Measurements from ENCODE around the gene MYL7.

MYL7 gene

DNA sequence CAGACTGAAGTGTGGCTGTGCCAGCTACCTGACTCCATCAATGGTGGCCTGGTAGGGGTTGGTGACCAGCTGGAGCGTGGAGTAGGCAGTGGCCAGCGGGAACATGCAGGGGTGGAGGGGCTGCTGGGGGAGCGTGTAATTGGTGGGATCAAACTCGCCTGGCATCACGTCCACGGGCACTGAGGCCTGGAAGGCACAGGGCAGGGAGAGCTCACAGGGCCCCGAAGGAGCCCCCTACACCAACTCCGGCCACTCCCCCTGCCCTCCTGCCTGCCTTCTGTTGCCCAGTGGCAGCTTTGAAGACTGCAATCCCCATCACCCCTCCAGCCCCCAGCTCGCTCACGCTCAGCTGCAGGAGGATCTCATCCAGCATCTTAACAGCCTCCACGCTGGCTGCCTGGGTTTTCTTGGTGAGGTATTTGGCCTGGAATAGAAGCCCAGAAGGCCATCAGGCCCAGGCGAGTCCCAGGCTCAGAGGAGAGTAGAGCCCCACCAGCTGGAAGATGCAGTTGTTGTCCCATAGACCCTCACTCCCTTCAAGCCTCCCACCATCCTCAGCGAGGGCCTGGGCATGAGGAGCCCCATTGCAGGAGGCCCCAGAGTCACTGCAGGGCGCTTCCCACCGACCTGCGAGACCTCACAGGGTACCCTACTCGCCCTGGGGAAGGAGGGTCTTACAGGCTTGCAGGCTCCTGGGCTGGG lies 24.9 kb downstream of the MYL7 start:
- Histone ChIP-seq H3K79me2 (ENCODE audit: control insufficient read depth, insufficient read depth, low read length, unreplicated experiment) (peaks cover 10% of the 10 kb centered on the region), H2AFZ (ENCODE audit: low read length, unreplicated experiment) (no peak overlapping the region), H3K27ac (ENCODE audit: low read depth, low read length) (no peak overlapping the region), H3K4me1 (ENCODE audit: control insufficient read depth, insufficient read depth, low read length, unreplicated experiment) (peaks cover 5% of the 10 kb centered on the region), H3K4me3 (ENCODE audit: low read depth, low read length) (no peak overlapping the region), H3K36me3 (ENCODE audit: insufficient read depth, low read length) (peaks cover 9% of the 10 kb centered on the region), H3K27me3 (ENCODE audit: insufficient read depth, low read length) (no peaks in the 10 kb centered on the region)

DNA sequence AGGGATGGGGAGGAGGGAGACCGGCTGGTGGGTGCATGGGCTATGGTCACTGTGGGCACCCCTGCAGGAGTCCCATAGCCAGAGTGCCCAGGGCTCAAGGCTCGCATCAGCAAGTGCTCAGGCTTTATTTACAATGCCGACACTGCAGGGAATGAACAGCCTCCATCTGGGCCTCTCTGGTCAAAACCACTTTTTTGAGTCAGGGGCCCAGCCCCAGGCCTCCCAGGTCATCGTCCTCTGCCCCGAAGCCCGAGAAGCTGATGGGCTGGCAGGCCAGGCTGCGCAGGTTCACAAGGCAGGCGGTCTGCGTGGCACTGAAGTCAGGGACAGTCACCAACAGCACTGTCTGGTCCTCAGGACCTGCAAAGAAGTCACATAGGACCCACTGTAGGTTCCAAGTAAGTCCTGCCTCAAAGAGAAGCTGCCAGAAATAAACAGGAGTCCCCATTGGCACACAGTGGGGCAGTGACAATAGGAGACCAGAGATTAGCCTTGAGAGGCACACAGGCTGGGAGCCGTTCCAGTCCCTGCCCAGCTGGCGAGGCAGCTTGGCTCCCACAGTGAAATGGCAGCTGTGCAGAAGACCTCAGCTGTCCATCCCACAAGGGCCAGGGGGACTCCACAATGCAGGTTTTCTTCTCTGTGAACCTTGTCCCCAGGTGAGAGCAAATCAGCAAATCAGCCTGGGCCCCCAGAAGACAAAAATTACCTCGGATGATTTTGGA lies 26.4 kb downstream of the MYL7 start:
- H3K79me2 ChIP-seq (ENCODE audit: control insufficient read depth, insufficient read depth, low read length, unreplicated experiment): peaks cover 7% of the 10 kb centered on the region
- no peak overlapping the region for H2AFZ ChIP-seq (ENCODE audit: low read length, unreplicated experiment)
- no peak overlapping the region for H3K27ac ChIP-seq (ENCODE audit: low read depth, low read length)
- peaks cover 2% of the 10 kb centered on the region; the same call in 1 of the 2 replicates for H3K36me3 ChIP-seq (ENCODE audit: insufficient read depth, low read length)
- H3K27me3 ChIP-seq (ENCODE audit: insufficient read depth, low read length): no peaks in the 10 kb centered on the region
- no peak overlapping the region for H3K4me3 ChIP-seq (ENCODE audit: low read depth, low read length)
- peaks cover 5% of the 10 kb centered on the region for H3K4me1 ChIP-seq (ENCODE audit: control insufficient read depth, insufficient read depth, low read length, unreplicated experiment)

DNA sequence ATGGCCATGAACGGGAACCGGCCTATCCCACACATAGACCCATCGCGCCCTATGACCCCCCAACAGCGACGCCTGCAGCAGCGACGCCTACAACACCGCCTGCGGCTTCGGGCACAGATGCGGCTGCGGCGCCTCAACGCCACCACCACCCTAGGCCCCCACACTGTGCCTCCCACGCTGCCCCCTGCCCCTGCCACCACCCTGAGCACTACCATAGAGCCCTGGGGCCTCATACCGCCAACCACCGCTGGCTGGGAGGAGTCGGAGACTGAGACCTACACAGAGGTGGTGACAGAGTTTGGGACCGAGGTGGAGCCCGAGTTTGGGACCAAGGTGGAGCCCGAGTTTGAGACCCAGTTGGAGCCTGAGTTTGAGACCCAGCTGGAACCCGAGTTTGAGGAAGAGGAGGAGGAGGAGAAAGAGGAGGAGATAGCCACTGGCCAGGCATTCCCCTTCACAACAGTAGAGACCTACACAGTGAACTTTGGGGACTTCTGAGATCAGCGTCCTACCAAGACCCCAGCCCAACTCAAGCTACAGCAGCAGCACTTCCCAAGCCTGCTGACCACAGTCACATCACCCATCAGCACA lies 27.3 kb downstream of the MYL7 start:
- Histone ChIP-seq H3K79me2 (ENCODE audit: control insufficient read depth, insufficient read depth, low read length, unreplicated experiment) (no peaks in the 10 kb centered on the region), H2AFZ (ENCODE audit: low read length, unreplicated experiment) (no peak overlapping the region), H3K27ac (ENCODE audit: low read depth, low read length) (no peak overlapping the region), H3K4me3 (ENCODE audit: low read depth, low read length) (no peak overlapping the region), H3K4me1 (ENCODE audit: control insufficient read depth, insufficient read depth, low read length, unreplicated experiment) (peaks cover 5% of the 10 kb centered on the region), H3K27me3 (ENCODE audit: insufficient read depth, low read length) (no peaks in the 10 kb centered on the region), H3K36me3 (ENCODE audit: insufficient read depth, low read length) (no peaks in the 10 kb centered on the region; the same call in 1 of the 2 replicates)

DNA sequence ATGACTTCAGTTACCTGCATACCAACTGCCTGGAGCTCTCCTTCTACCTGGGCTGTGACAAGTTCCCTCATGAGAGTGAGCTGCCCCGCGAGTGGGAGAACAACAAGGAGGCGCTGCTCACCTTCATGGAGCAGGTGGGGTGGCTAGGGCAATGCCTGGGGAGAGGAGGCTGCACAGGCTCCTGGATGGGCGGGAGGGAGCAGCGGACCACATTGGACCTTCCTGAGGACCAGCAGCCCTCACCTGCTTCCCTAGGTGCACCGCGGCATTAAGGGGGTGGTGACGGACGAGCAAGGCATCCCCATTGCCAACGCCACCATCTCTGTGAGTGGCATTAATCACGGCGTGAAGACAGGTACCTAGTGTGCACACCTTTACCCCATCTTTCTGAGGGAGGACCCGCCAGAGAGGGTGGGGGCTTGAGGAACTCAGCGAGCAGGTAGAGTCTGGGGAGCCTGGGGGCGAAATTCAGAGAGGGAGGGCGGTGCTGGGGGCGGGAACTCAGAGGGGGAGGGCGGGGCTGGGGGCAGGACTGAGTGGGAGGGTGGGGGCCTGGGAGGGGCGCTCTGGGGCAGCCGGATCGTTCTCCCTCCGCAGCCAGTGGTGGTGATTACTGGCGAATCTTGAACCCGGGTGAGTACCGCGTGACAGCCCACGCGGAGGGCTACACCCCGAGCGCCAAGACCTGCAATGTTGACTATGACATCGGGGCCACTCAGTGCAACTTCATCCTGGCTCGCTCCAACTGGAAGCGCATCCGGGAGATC lies 28.0 kb downstream of the MYL7 start:
- Histone ChIP-seq H3K4me1 (ENCODE audit: control insufficient read depth, insufficient read depth, low read length, unreplicated experiment) (peaks cover 4% of the 10 kb centered on the region), H2AFZ (ENCODE audit: low read length, unreplicated experiment) (no peak overlapping the region), H3K27me3 (ENCODE audit: insufficient read depth, low read length) (no peaks in the 10 kb centered on the region), H3K27ac (ENCODE audit: low read depth, low read length) (no peak overlapping the region), H3K36me3 (ENCODE audit: insufficient read depth, low read length) (no peaks in the 10 kb centered on the region; the same call in 1 of the 2 replicates), H3K79me2 (ENCODE audit: control insufficient read depth, insufficient read depth, low read length, unreplicated experiment) (no peaks in the 10 kb centered on the region), H3K4me3 (ENCODE audit: low read depth, low read length) (no peak overlapping the region)

DNA sequence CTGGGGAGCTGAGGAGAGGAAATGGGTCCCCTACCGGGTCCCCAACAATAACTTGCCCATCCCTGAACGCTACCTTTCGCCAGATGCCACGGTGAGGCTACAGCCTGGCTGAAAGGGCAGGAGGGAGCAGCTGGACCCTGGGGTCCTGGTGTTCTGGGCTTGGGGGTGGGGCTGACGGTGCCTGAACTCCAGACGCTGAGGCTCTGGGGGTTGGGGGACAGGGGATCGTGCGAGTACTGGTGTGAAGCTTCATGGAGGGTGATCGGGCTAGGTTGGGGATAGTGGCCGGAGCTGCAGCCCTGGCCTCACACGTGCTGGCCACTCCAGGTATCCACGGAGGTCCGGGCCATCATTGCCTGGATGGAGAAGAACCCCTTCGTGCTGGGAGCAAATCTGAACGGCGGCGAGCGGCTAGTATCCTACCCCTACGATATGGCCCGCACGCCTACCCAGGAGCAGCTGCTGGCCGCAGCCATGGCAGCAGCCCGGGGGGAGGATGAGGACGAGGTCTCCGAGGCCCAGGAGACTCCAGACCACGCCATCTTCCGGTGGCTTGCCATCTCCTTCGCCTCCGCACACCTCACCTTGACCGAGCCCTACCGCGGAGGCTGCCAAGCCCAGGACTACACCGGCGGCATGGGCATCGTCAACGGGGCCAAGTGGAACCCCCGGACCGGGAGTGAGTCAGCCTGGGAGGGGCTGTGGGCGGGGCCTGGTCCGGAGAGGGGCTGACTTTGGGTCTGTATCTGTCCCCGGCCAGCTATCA lies 28.7 kb downstream of the MYL7 start:
- Histone ChIP-seq H3K36me3 (ENCODE audit: insufficient read depth, low read length) (no peaks in the 10 kb centered on the region; the same call in 1 of the 2 replicates), H3K79me2 (ENCODE audit: control insufficient read depth, insufficient read depth, low read length, unreplicated experiment) (no peaks in the 10 kb centered on the region), H3K4me3 (ENCODE audit: low read depth, low read length) (no peak overlapping the region), H3K27ac (ENCODE audit: low read depth, low read length) (no peak overlapping the region), H3K4me1 (ENCODE audit: control insufficient read depth, insufficient read depth, low read length, unreplicated experiment) (no peaks in the 10 kb centered on the region), H2AFZ (ENCODE audit: low read length, unreplicated experiment) (no peak overlapping the region), H3K27me3 (ENCODE audit: insufficient read depth, low read length) (no peaks in the 10 kb centered on the region)

DNA sequence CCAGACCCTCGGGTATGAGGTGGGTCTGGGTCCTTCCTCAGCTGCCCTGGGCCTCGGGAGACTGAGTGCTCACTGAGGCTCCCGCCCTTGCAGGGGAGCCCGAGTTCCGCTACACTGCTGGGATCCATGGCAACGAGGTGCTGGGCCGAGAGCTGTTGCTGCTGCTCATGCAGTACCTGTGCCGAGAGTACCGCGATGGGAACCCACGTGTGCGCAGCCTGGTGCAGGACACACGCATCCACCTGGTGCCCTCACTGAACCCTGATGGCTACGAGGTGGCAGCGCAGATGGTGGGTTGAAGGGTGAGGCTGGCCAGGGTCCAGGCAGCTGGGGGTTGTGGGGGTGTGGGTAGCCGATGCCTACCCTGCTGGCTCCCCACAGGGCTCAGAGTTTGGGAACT lies 29.4 kb downstream of the MYL7 start:
- Histone ChIP-seq H2AFZ (ENCODE audit: low read length, unreplicated experiment) (no peak overlapping the region), H3K27me3 (ENCODE audit: insufficient read depth, low read length) (no peaks in the 10 kb centered on the region), H3K27ac (ENCODE audit: low read depth, low read length) (no peak overlapping the region), H3K36me3 (ENCODE audit: insufficient read depth, low read length) (no peaks in the 10 kb centered on the region), H3K4me3 (ENCODE audit: low read depth, low read length) (no peak overlapping the region), H3K79me2 (ENCODE audit: control insufficient read depth, insufficient read depth, low read length, unreplicated experiment) (peaks cover 4% of the 10 kb centered on the region), H3K4me1 (ENCODE audit: control insufficient read depth, insufficient read depth, low read length, unreplicated experiment) (peaks cover under 1% of the 10 kb centered on the region)

DNA sequence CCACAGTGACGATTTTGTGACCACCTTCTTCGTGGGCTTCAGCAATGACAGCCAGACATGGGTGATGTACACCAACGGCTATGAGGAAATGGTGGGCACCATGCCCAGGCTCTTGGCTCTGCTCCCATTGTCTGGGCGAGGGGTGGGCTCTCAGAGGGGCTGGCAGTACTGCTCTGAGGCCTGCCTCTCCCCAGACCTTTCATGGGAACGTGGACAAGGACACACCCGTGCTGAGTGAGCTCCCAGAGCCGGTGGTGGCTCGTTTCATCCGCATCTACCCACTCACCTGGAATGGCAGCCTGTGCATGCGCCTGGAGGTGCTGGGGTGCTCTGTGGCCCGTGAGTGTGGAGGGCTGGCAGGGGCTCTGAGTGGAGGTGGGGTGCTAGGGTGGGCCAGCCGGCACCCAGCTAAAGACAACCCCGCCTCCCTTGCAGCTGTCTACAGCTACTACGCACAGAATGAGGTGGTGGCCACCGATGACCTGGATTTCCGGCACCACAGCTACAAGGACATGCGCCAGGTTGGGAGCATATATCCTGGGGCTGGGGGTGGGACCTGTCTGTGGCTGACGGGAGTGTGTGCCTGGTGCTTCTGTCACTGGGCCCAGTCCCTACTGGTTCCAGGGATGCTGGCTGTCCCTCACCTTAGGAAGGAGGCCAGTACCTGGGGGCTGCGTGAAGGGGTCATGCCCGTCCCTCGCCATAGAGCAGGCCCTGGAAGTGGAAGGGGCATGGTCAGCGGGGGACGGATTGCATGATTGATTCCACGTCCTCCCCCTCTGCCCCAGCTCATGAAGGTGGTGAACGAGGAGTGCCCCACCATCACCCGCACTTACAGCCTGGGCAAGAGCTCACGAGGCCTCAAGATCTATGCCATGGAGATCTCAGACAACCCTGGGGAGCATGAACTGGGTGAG lies 30.2 kb downstream of the MYL7 start:
- no peak overlapping the region for H3K27ac ChIP-seq (ENCODE audit: low read depth, low read length)
- H3K79me2 ChIP-seq (ENCODE audit: control insufficient read depth, insufficient read depth, low read length, unreplicated experiment): peaks cover 8% of the 10 kb centered on the region
- H3K36me3 ChIP-seq (ENCODE audit: insufficient read depth, low read length): no peaks in the 10 kb centered on the region
- H2AFZ ChIP-seq (ENCODE audit: low read length, unreplicated experiment): no peak overlapping the region
- H3K4me3 ChIP-seq (ENCODE audit: low read depth, low read length): no peak overlapping the region
- no peaks in the 10 kb centered on the region for H3K27me3 ChIP-seq (ENCODE audit: insufficient read depth, low read length)
- peaks cover 9% of the 10 kb centered on the region for H3K4me1 ChIP-seq (ENCODE audit: control insufficient read depth, insufficient read depth, low read length, unreplicated experiment)

DNA sequence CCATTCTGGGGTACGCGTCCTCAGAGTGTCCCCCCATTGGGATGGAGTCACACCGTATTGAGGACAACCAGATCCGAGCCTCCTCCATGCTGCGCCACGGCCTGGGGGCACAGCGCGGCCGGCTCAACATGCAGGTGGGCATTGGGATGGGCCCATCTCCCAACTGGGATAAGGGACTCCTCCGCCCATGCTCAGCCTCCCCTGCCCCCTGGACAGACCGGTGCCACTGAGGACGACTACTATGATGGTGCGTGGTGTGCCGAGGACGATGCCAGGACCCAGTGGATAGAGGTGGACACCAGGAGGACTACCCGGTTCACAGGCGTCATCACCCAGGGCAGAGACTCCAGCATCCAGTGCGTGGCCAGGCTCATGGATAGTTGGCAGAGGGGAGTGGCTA lies 31.1 kb downstream of the MYL7 start:
- no peaks in the 10 kb centered on the region for H3K36me3 ChIP-seq (ENCODE audit: insufficient read depth, low read length)
- peaks cover 18% of the 10 kb centered on the region for H3K4me1 ChIP-seq (ENCODE audit: control insufficient read depth, insufficient read depth, low read length, unreplicated experiment)
- no peak overlapping the region for H2AFZ ChIP-seq (ENCODE audit: low read length, unreplicated experiment)
- H3K4me3 ChIP-seq (ENCODE audit: low read depth, low read length): no peak overlapping the region
- no peak overlapping the region for H3K27ac ChIP-seq (ENCODE audit: low read depth, low read length)
- no peaks in the 10 kb centered on the region for H3K27me3 ChIP-seq (ENCODE audit: insufficient read depth, low read length)
- peaks cover 11% of the 10 kb centered on the region for H3K79me2 ChIP-seq (ENCODE audit: control insufficient read depth, insufficient read depth, low read length, unreplicated experiment)
